H1 (cell line): ENCODE measurements around the gene RTN3. TPM values are rescaled to one million over a fixed set of nuclear protein-coding genes. Genes with fewer than 3 reads are reported as not detected.

Experiments used
- CTCF ChIA-PET: fragments of 300-600 bp; sonication (Branson Sonifier 250); formaldehyde crosslinking; loops from one replicate; lab custom pipeline; 2021; ENCODE audit not compliant: partially characterized antibody; lab: Charles Lee
- POLR2A ChIA-PET: fragments of 300-600 bp; sonication (Branson Sonifier 250); formaldehyde crosslinking; loops from one replicate; lab custom pipeline; 2021; ENCODE audit warnings: inconsistent platforms; ENCODE audit not compliant: partially characterized antibody; lab: Charles Lee
- DNase-seq, 2 experiments: peaks; one replicate each; pipeline versions ENCODE4 v3.0.0 to v3.0.0-alpha.2; 2010 to 2022; ENCODE audit warnings: low spot score in 2 of 2, low read depth in 1 of 2, mixed read lengths in 1 of 2
- FAIRE-seq: peaks from 2 replicates; lab custom pipeline; 2011; peaks lifted over from hg19 to GRCh38; lab: Jason Lieb, UNC
- H2AFZ ChIP-seq: 2 replicates; pipeline ENCODE4 v1.8.1; 2012; ENCODE audit warnings: low read length, inconsistent platforms
- H2AK5ac ChIP-seq: 2 replicates; pipeline ENCODE4 v1.6.1; 2013; ENCODE audit warnings: low read depth, low read length
- H2BK120ac ChIP-seq: replicated peaks from 2 replicates; pipeline ENCODE3; 2013; ENCODE audit warnings: low read depth, low read length, inconsistent platforms
- H2BK12ac ChIP-seq: 2 replicates; pipeline ENCODE4 v1.6.1; 2013; ENCODE audit warnings: low read depth, low read length
- H2BK15ac ChIP-seq: 2 replicates; pipeline ENCODE4 v1.6.1; 2013; ENCODE audit warnings: low read length
- H2BK20ac ChIP-seq: 2 replicates; pipeline ENCODE4 v1.6.1; 2013; ENCODE audit warnings: low read length
- H2BK5ac ChIP-seq: 2 replicates; pipeline ENCODE4 v1.6.1; 2013; ENCODE audit warnings: low read depth, low read length
- H3K14ac ChIP-seq: 2 replicates; pipeline ENCODE4 v1.6.1; 2013; ENCODE audit warnings: inconsistent platforms; ENCODE audit not compliant: insufficient read length
- H3K18ac ChIP-seq: 2 replicates; pipeline ENCODE4 v1.6.1; 2013; ENCODE audit warnings: low read length; ENCODE audit errors: extremely low read depth
- H3K23ac ChIP-seq: 2 replicates; pipeline ENCODE4 v1.6.1; 2013; ENCODE audit warnings: inconsistent platforms; ENCODE audit not compliant: insufficient read length
- H3K23me2 ChIP-seq: 2 replicates; pipeline ENCODE4 v1.6.1; 2013; ENCODE audit warnings: low read depth, low read length
- H3K27ac ChIP-seq: 2 replicates; pipeline ENCODE4 v1.6.1; 2011; ENCODE audit warnings: low read depth, low read length, inconsistent platforms
- H3K27me3 ChIP-seq, 4 experiments: replicated peaks in 1 of 4; 1 replicate in 1 of 4; 2 replicates in 3 of 4; pipeline versions ENCODE4 v1.6.1 to v1.8.1; 2011 to 2013; ENCODE audit warnings: low read length in 3 of 4, mild to moderate bottlenecking in 3 of 4, inconsistent platforms in 2 of 4, mixed read lengths in 2 of 4, moderate library complexity in 1 of 4; ENCODE audit not compliant: control insufficient read depth in 3 of 4, insufficient read depth in 3 of 4; ENCODE audit errors: extremely low read depth in 1 of 4
- H3K36me3 ChIP-seq, 4 experiments: 2 replicates each; pipeline versions ENCODE4 v1.6.1 to v1.8.1; 2011 to 2013; ENCODE audit warnings: mild to moderate bottlenecking in 4 of 4, low read length in 3 of 4, moderate library complexity in 2 of 4, control low read depth in 1 of 4, inconsistent platforms in 1 of 4; ENCODE audit not compliant: insufficient read depth in 4 of 4, control insufficient read depth in 2 of 4
- H3K4ac ChIP-seq: replicated peaks from 2 replicates; pipeline ENCODE3; 2013; ENCODE audit warnings: low read length, low read depth, mixed read lengths, inconsistent platforms; ENCODE audit not compliant: insufficient read length
- H3K4me1 ChIP-seq, 4 experiments: replicated peaks in 1 of 4; 1 replicate in 1 of 4; 2 replicates in 3 of 4; pipeline versions ENCODE4 v1.6.1 to v1.8.1; 2011 to 2013; ENCODE audit warnings: low read length in 3 of 4, inconsistent platforms in 2 of 4, mixed read lengths in 1 of 4; ENCODE audit not compliant: insufficient read depth in 4 of 4, control insufficient read depth in 3 of 4
- H3K4me2 ChIP-seq, 2 experiments: 2 replicates each; pipeline versions ENCODE4 v1.6.1 to v1.8.1; 2011 to 2013; ENCODE audit warnings: low read depth in 2 of 2, low read length in 2 of 2, control low read depth in 1 of 2, inconsistent platforms in 1 of 2, mild to moderate bottlenecking in 1 of 2; ENCODE audit not compliant: insufficient read depth in 1 of 2
- H3K4me3 ChIP-seq, 4 experiments: fragments of 200-600, 300-600 bp in 1 of 4; sonication (generic), shearing (Covaris generic), sonication (Bioruptor Twin) in 1 of 4; 2 replicates each; pipeline versions ENCODE4 v1.5.1 to v1.8.1; 2011 to 2016; ENCODE audit warnings: low read length in 4 of 4, low read depth in 3 of 4, control low read depth in 2 of 4, inconsistent platforms in 2 of 4, mild to moderate bottlenecking in 2 of 4, mixed read lengths in 1 of 4, moderate library complexity in 1 of 4; ENCODE audit not compliant: insufficient read depth in 2 of 4; ENCODE audit errors: extremely low read depth in 1 of 4
- H3K56ac ChIP-seq: replicated peaks from 2 replicates; pipeline ENCODE3; 2013; ENCODE audit warnings: low read depth, mild to moderate bottlenecking, mixed read lengths, low read length, inconsistent platforms; ENCODE audit not compliant: insufficient read length
- H3K79me1 ChIP-seq: 2 replicates; pipeline ENCODE4 v1.6.1; 2013; ENCODE audit warnings: low read depth, low read length, control low read depth
- H3K79me2 ChIP-seq, 2 experiments: 2 replicates each; pipeline versions ENCODE4 v1.6.1 to v1.8.1; 2012 to 2013; ENCODE audit warnings: low read length in 2 of 2, mild to moderate bottlenecking in 2 of 2, inconsistent platforms in 1 of 2; ENCODE audit not compliant: insufficient read depth in 2 of 2, control insufficient read depth in 1 of 2
- H3K9ac ChIP-seq, 4 experiments: replicated peaks in 1 of 4; 1 replicate in 1 of 4; 2 replicates in 3 of 4; pipeline versions ENCODE4 v1.6.1 to v1.8.1; 2011 to 2013; ENCODE audit warnings: low read depth in 3 of 4, low read length in 3 of 4, control low read depth in 2 of 4, mild to moderate bottlenecking in 2 of 4, moderate library complexity in 2 of 4, inconsistent platforms in 1 of 4; ENCODE audit errors: extremely low read depth in 1 of 4
- H3K9me3 ChIP-seq, 2 experiments: 2 replicates each; pipeline versions ENCODE4 v1.6.1 to v1.8.1; 2012 to 2013; ENCODE audit warnings: mild to moderate bottlenecking in 2 of 2, moderate library complexity in 2 of 2, control low read depth in 1 of 2, inconsistent platforms in 1 of 2, low read depth in 1 of 2, low read length in 1 of 2, mixed read lengths in 1 of 2; ENCODE audit not compliant: insufficient read depth in 2 of 2
- H4K20me1 ChIP-seq, 2 experiments: replicated peaks in 1 of 2; 2 replicates each; pipeline versions ENCODE3 to v1.8.1; 2011 to 2013; ENCODE audit warnings: inconsistent platforms in 2 of 2, low read length in 2 of 2, mild to moderate bottlenecking in 1 of 2; ENCODE audit not compliant: insufficient read depth in 2 of 2, control insufficient read depth in 1 of 2
- H4K5ac ChIP-seq: 2 replicates; pipeline ENCODE4 v1.6.1; 2013; ENCODE audit warnings: low read length, low read depth, mixed read lengths, inconsistent platforms; ENCODE audit not compliant: insufficient read length
- H4K8ac ChIP-seq: 2 replicates; pipeline ENCODE4 v1.8.0; 2013; ENCODE audit warnings: mild to moderate bottlenecking, moderate library complexity, low read length, inconsistent platforms; ENCODE audit not compliant: insufficient read depth; ENCODE audit errors: extremely low read depth
- H4K91ac ChIP-seq: replicated peaks from 2 replicates; pipeline ENCODE3; 2013; ENCODE audit warnings: low read length, mixed read lengths, inconsistent platforms; ENCODE audit not compliant: insufficient read length
- CBX5 ChIP-seq: fragments of 300-800, 300-1000 bp; sonication (generic); IDR thresholded peaks from 2 replicates; pipeline ENCODE4 v1.7.1; 2016; ENCODE audit warnings: antibody characterized with exemption, low read length, low read depth
- CHD2 ChIP-seq: IDR thresholded peaks from 2 replicates; pipeline ENCODE4 v1.6.1; 2012; ENCODE audit warnings: low read length, improper control_type of control experiment
- CTBP2 ChIP-seq: IDR thresholded peaks from 2 replicates; pipeline ENCODE4 v1.7.0; 2011; ENCODE audit warnings: borderline replicate concordance, mild to moderate bottlenecking, moderate library complexity, mixed read lengths, low read length; ENCODE audit not compliant: insufficient read depth, insufficient read length
- EGR1 ChIP-seq: IDR thresholded peaks from 2 replicates; pipeline ENCODE4 v1.6.1; 2011; ENCODE audit warnings: low read depth, low read length, borderline replicate concordance
- GABPA ChIP-seq: IDR thresholded peaks from 2 replicates; pipeline ENCODE4 v1.6.1; 2011; ENCODE audit warnings: mild to moderate bottlenecking, low read length, moderate library complexity, borderline replicate concordance; ENCODE audit not compliant: insufficient read depth
- NRF1 ChIP-seq: IDR thresholded peaks from 2 replicates; pipeline ENCODE4 v1.6.1; 2011; ENCODE audit warnings: mild to moderate bottlenecking, low read depth, low read length, improper control_type of control experiment
- POLR2A ChIP-seq, 2 experiments: IDR thresholded peaks; 1 replicate in 1 of 2; 2 replicates in 1 of 2; pipeline ENCODE4 v1.6.1; 2011; ENCODE audit warnings: low read depth in 2 of 2, low read length in 2 of 2, mild to moderate bottlenecking in 2 of 2; ENCODE audit errors: control extremely low read depth in 1 of 2
- POU5F1 ChIP-seq: IDR thresholded peaks from 2 replicates; pipeline ENCODE4 v1.6.1; 2011; ENCODE audit warnings: low read depth, mild to moderate bottlenecking, low read length, moderate library complexity
- RAD21 ChIP-seq, 2 experiments: IDR thresholded peaks in 1 of 2; conservative IDR thresholded peaks in 1 of 2; 2 replicates each; pipeline ENCODE4 v1.6.1; 2011; ENCODE audit warnings: low read depth in 2 of 2, low read length in 2 of 2, improper control_type of control experiment in 1 of 2, inconsistent platforms in 1 of 2, mild to moderate bottlenecking in 1 of 2, moderate library complexity in 1 of 2
- RBBP5 ChIP-seq: IDR thresholded peaks from 2 replicates; pipeline ENCODE4 v1.7.1; 2012; ENCODE audit warnings: low read depth, mild to moderate bottlenecking, inconsistent platforms, low read length, moderate library complexity, borderline replicate concordance
- RNF2 ChIP-seq: fragments of 200-900, 300-1000 bp; sonication (generic); IDR thresholded peaks from 2 replicates; pipeline ENCODE4 v1.7.1; 2016; ENCODE audit warnings: borderline replicate concordance, low read depth, mild to moderate bottlenecking, antibody characterized with exemption, low read length; ENCODE audit not compliant: poor library complexity, severe bottlenecking; ENCODE audit errors: missing control alignments
- SP2 ChIP-seq: IDR thresholded peaks from 2 replicates; pipeline ENCODE4 v1.6.1; 2012; ENCODE audit warnings: mild to moderate bottlenecking, low read length, inconsistent platforms
- TAF1 ChIP-seq: IDR thresholded peaks from 2 replicates; pipeline ENCODE4 v1.6.1; 2011; ENCODE audit warnings: mild to moderate bottlenecking, low read depth, low read length
- WGBS, 2 experiments: shearing (Covaris generic) in 1 of 2; methylation state at CpG; one replicate each; pipeline versions ENCODE4 v1.1.6 to v1.1.7; 2013 to 2015; ENCODE audit warnings: low lambda C conversion rate in 2 of 2, mixed read lengths in 2 of 2, inconsistent platforms in 1 of 2, low coverage in 1 of 2, missing lambda C conversion rate in 1 of 2; ENCODE audit not compliant: insufficient replicate concordance in 2 of 2, insufficient coverage in 1 of 2, insufficient read length in 1 of 2; ENCODE audit errors: extremely low coverage in 1 of 2, missing lambda C conversion rate in 1 of 2; 5-methylcytosine and 5-hydroxymethylcytosine counted together
- polyA plus RNA-seq, 7 experiments: library from polyadenylated mRNA; depleted of rRNA in 3 of 7; stranded (reverse) in 5 of 7; unstranded in 2 of 7; fragments of >200 nt in 5 of 7; fragments of 200-250 nt in 2 of 7; gene quantifications; 1 replicate in 5 of 7; 2 replicates in 1 of 7; 4 replicates in 1 of 7; pipeline versions ENCODE4 v1.2.1 to v1.2.3, GENCODE V29; 2011 to 2013; ENCODE audit warnings: missing spikeins in 2 of 7, mixed read lengths in 2 of 7
- total RNA-seq: library from RNA; stranded (reverse); fragmentation: NEBNext Ultra II Directional; extraction: Animal tissue kit (Norgen Biotek cat#: 25700); gene quantifications from 2 replicates; pipeline ENCODE4 v1.2.1, GENCODE V29; 2021

RTN3 gene
- total and polyA plus RNA-seq, 2 of the 8 experiments (the other 6 are each of a cell fraction or from before 2014, with no cell fraction given): 160 to 203 TPM

DNA sequence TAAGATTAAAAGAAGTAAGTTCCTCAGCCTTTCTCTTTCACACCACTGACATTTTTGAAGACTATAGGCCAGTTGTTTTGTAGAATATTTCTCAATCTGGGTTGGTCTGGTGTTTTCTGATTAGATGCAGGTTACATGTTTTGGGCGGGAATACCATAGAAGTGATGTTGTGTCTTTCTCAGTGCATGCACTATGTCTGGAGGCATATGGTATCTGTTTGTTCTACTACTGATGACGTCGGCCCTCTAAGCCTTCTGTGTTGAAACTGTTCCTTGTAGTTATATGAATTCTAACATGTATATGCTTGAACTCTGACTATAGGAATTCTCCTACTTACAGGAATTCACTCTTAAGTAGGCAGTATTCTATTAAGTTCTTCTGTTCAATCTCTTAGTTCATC, 65.7 kb downstream of the RTN3 start:
- Histone ChIP-seq H3K27me3 (no peaks in the 10 kb centered on the region), H3K9me3 (no peaks in the 10 kb centered on the region), H3K4me1 (peaks cover 0 to 3% (median 1%) of the 10 kb centered on the region in 4 experiments; a peak in 2 of 7 replicates), H3K18ac (no peak overlapping the region), H3K4me3 (no peak overlapping the region), H3K4ac (no peak overlapping the region), H2BK15ac (no peak overlapping the region), H3K23me2 (no peaks in the 10 kb centered on the region), H3K79me2 (peaks cover 0 to 40% of the 10 kb centered on the region in 2 experiments; a peak in 3 of 4 replicates), H3K14ac (no peak overlapping the region), H2AFZ (no peak overlapping the region), H3K79me1 (peaks cover 7% of the 10 kb centered on the region; the same call in 1 of the 2 replicates), H2BK120ac (no peak overlapping the region), H3K56ac (no peak overlapping the region), H3K4me2 (no peak overlapping the region), H2AK5ac (no peak overlapping the region), H4K91ac (no peak overlapping the region), H3K36me3 (peaks cover 3 to 17% (median 12%) of the 10 kb centered on the region in 4 experiments; a peak in 6 of 8 replicates), H3K23ac (no peak overlapping the region), H2BK5ac (no peak overlapping the region), H2BK20ac (no peak overlapping the region), H4K8ac (no peak overlapping the region), H3K9ac (no peak overlapping the region), H2BK12ac (no peak overlapping the region), H3K27ac (no peak overlapping the region), H4K5ac (no peak overlapping the region), H4K20me1 (peaks cover 4 to 8% of the 10 kb centered on the region in 2 experiments)
- ChIA-PET CTCF (interaction anchor here (0.9 to 1.5 kb wide), 2 partner anchors 58 to 62 kb away, joined by 3 read pairs; no protein-coding TSS in a partner anchor), POLR2A (interaction anchor here (1.1 kb wide), 1 partner anchor 65 kb away, joined by 3 read pairs; no protein-coding TSS in a partner anchor)
- TF ChIP-seq TAF1 (no peak), SP2 (no peak), RAD21 (IDR thresholded peaks at IDR 0.05 in 1 of 2, conservative IDR thresholded peaks at IDR 0.05 in 1 of 2; ENCODE audit: low read depth in 2 of 2, low read length in 2 of 2) (no peak), CBX5 (no peak), EGR1 (no peak), RNF2 (no peak), GABPA (no peak), POU5F1 (no peak), RBBP5 (no peak), POLR2A (IDR thresholded peaks at IDR 0.05; ENCODE audit: control extremely low read depth in 1 of 2, low read depth in 2 of 2, low read length in 2 of 2) (no peak), NRF1 (no peak), CTBP2 (no peak), CHD2 (no peak)
- FAIRE-seq (no peak), DNase-seq (no peak)
- WGBS, 2 experiments: 82% methylated on average over 3 of the region's 3 CpGs; no CpG with 5 or more reads in 1 of the 2 experiments
